Measurements from ENCODE around the gene LCORL.
"Not testable (repeated sequence)": the region's sequence is repeated elsewhere in the genome, so short reads cannot be mapped to it uniquely, and the experiment has no call there.

The LCORL gene

DNA sequence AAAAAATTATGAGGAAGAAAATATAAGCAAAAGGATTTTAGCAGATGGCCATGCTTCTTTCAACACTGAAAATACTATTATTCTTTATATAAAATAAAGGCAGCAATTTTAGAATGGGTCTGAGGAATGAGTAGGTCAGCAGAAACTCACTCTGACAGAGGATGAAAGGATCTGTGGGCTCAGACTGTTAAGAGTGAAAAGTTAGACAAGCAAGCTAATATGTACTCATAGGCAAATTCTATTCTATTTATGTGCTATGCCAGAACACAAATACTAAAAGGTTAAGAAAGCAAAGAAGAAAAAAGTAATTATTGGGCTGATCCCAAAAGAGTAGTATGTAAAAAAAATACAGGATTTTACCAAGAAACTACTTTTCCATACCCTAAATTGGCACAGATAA is 13.9 kb downstream of the LCORL start:
- Histone ChIP-seq H3K4me3 (replicated peaks; ENCODE audit: insufficient read depth, low read length) (no peak overlapping the region), H3K27me3 (ENCODE audit: insufficient read depth, poor library complexity, severe bottlenecking) (no peaks in the 10 kb centered on the region), H3K27ac (replicated peaks) (no peak overlapping the region)
- no peak for TF ChIP-seq POLR2AphosphoS5 (IDR thresholded peaks at IDR 0.05; ENCODE audit: low read depth)
- TF ChIP-seq GABPA (IDR thresholded peaks at IDR 0.05; ENCODE audit: low read depth) = no peak
- TF ChIP-seq REST (IDR thresholded peaks at IDR 0.05; ENCODE audit: insufficient replicate concordance, low read depth) = no peak
- TF ChIP-seq SPI1 (IDR thresholded peaks at IDR 0.05; ENCODE audit: borderline replicate concordance, low read depth) = no peak
- TF ChIP-seq CTCF (IDR thresholded peaks at IDR 0.05; ENCODE audit: insufficient read depth, low read length) = no peak
- DNase-seq (ENCODE audit: low read depth in 1 of 2, low spot score in 1 of 2) = no peak

- not testable (repeated sequence) for H3K27me3 ChIP-seq (ENCODE audit: insufficient read depth, poor library complexity, severe bottlenecking); H3K27ac ChIP-seq (replicated peaks); H3K4me3 ChIP-seq (replicated peaks; ENCODE audit: insufficient read depth, low read length); DNase-seq (ENCODE audit: low read depth in 1 of 2, low spot score in 1 of 2)
Measured at GRCh38 chr4:18006432-18006831, 15.1 kb downstream of the LCORL start.

DNA sequence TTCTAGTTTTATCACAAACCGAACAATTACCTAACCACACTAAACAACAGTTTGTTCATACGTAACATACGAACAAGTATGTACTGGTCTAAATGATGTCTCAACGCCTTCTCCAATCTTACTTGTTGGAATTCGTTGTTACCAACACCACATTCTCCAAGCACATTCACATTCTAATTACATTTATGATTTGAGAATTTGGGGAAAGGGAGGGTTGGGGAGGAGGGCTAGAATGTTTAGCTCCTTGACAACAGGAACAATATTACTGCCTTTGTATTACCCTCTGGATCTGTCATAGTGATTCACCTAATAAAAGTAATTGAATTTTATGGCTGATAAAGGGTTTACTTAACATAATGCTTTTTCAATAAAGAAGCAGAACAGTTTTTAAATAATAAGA is 24.4 kb downstream of the LCORL start:
- no peaks in the 10 kb centered on the region for H3K27me3 ChIP-seq (ENCODE audit: insufficient read depth, poor library complexity, severe bottlenecking)
- H3K4me3 ChIP-seq (replicated peaks; ENCODE audit: insufficient read depth, low read length) = no peak overlapping the region
- TF ChIP-seq POLR2AphosphoS5 (IDR thresholded peaks at IDR 0.05; ENCODE audit: low read depth) (no peak), GABPA (IDR thresholded peaks at IDR 0.05; ENCODE audit: low read depth) (no peak), CTCF (IDR thresholded peaks at IDR 0.05; ENCODE audit: insufficient read depth, low read length) (no peak), REST (IDR thresholded peaks at IDR 0.05; ENCODE audit: insufficient replicate concordance, low read depth) (no peak), SPI1 (IDR thresholded peaks at IDR 0.05; ENCODE audit: borderline replicate concordance, low read depth) (no peak)
- DNase-seq (ENCODE audit: low read depth in 1 of 2, low spot score in 1 of 2) = no peak
- no peak overlapping the region for H3K27ac ChIP-seq (replicated peaks)

GRCh38 chr4:17995165-17995564 is 26.4 kb downstream of the LCORL start:
- no peak for DNase-seq (ENCODE audit: low read depth in 1 of 2, low spot score in 1 of 2)
- TF ChIP-seq SPI1 (IDR thresholded peaks at IDR 0.05; ENCODE audit: borderline replicate concordance, low read depth) = no peak
- no peak for TF ChIP-seq CTCF (IDR thresholded peaks at IDR 0.05; ENCODE audit: insufficient read depth, low read length)
- no peak for TF ChIP-seq GABPA (IDR thresholded peaks at IDR 0.05; ENCODE audit: low read depth)
- TF ChIP-seq REST (IDR thresholded peaks at IDR 0.05; ENCODE audit: insufficient replicate concordance, low read depth) = no peak
- TF ChIP-seq POLR2AphosphoS5 (IDR thresholded peaks at IDR 0.05; ENCODE audit: low read depth) = no peak
- H3K4me3 ChIP-seq (replicated peaks; ENCODE audit: insufficient read depth, low read length) = no peak overlapping the region
- H3K27me3 ChIP-seq (ENCODE audit: insufficient read depth, poor library complexity, severe bottlenecking) = no peaks in the 10 kb centered on the region
- H3K27ac ChIP-seq (replicated peaks) = no peak overlapping the region
